Brain microvascular endothelial cell (primary cell): ENCODE results near the gene EPSTI1.

Source experiments
- DNase-seq: peaks from one replicate; pipeline ENCODE4 v3.0.0-alpha.2; 2020
- H3K27ac ChIP-seq: fragments of 250-450 bp; sonication (Bioruptor Pico); 2 replicates; pipeline ENCODE4 v1.5.1; 2020; ENCODE audit warnings: mild to moderate bottlenecking, moderate library complexity
- H3K27me3 ChIP-seq: fragments of 250-450 bp; sonication (Bioruptor Pico); replicated peaks from 2 replicates; pipeline ENCODE4 v1.5.1; 2020; ENCODE audit warnings: mild to moderate bottlenecking
- H3K36me3 ChIP-seq: fragments of 250-450 bp; sonication (Bioruptor Pico); replicated peaks from 2 replicates; pipeline ENCODE4 v1.5.1; 2020; ENCODE audit warnings: mild to moderate bottlenecking
- H3K4me3 ChIP-seq: 2 replicates; pipeline ENCODE4 v1.5.1; 2011; ENCODE audit warnings: low read depth, mild to moderate bottlenecking, control low read depth, low read length, moderate library complexity
- CTCF ChIP-seq: IDR thresholded peaks from 2 replicates; pipeline ENCODE4 v1.5.1; 2011; ENCODE audit warnings: low read depth, mild to moderate bottlenecking, moderate library complexity, low read length, control low read depth, inconsistent platforms; ENCODE audit errors: missing control alignments
- in situ Hi-C: cut with HindIII; loops from 2 replicates; pipeline ENCODE4 v1.10.0; 2017; ENCODE audit warnings: low sequenced_read_pairs, low pct_ligation_motif_present

The EPSTI1 gene

GRCh38 chr13:42924344-42924743 is 67.7 kb downstream of the EPSTI1 start:
- Histone ChIP-seq H3K27me3 (no peaks in the 10 kb centered on the region), H3K36me3 (no peaks in the 10 kb centered on the region), H3K4me3 (no peak overlapping the region), H3K27ac (no peak overlapping the region)
- TF ChIP-seq CTCF = no peak
- in situ Hi-C loops = no loop called here
- DNase-seq = no peak

- in situ Hi-C loops = no loop called here
- no peak for DNase-seq
- H3K4me3 ChIP-seq = no peak overlapping the region
- no peak for TF ChIP-seq CTCF
- no peak overlapping the region for H3K27ac ChIP-seq
- no peaks in the 10 kb centered on the region for H3K36me3 ChIP-seq
- H3K27me3 ChIP-seq = no peaks in the 10 kb centered on the region
Measured at GRCh38 chr13:42907745-42908144, 84.3 kb downstream of the EPSTI1 start.

- in situ Hi-C loops = no loop called here
- no peak overlapping the region for H3K4me3 ChIP-seq
- no peak for TF ChIP-seq CTCF
- H3K36me3 ChIP-seq = no peaks in the 10 kb centered on the region
- no peak overlapping the region for H3K27ac ChIP-seq
- H3K27me3 ChIP-seq = no peaks in the 10 kb centered on the region
- no peak for DNase-seq
Measured at GRCh38 chr13:42906257-42906656, 85.8 kb downstream of the EPSTI1 start.

- Histone ChIP-seq H3K36me3 (no peaks in the 10 kb centered on the region), H3K27me3 (no peaks in the 10 kb centered on the region), H3K27ac (no peak overlapping the region), H3K4me3 (no peak overlapping the region)
- in situ Hi-C loops = no loop called here
- no peak for TF ChIP-seq CTCF
- no peak for DNase-seq
Measured at GRCh38 chr13:42905579-42905978, 86.5 kb downstream of the EPSTI1 start.

- no peak overlapping the region for H3K4me3 ChIP-seq
- no peak overlapping the region for H3K27ac ChIP-seq
- H3K27me3 ChIP-seq = no peaks in the 10 kb centered on the region
- in situ Hi-C loops = no loop called here
- no peak for DNase-seq
- TF ChIP-seq CTCF = no peak
- H3K36me3 ChIP-seq = no peaks in the 10 kb centered on the region
Measured at GRCh38 chr13:42899266-42899665, 92.8 kb downstream of the EPSTI1 start.

GRCh38 chr13:42895776-42896175 is 96.3 kb downstream of the EPSTI1 start:
- DNase-seq = no peak
- no peaks in the 10 kb centered on the region for H3K27me3 ChIP-seq
- no peak overlapping the region for H3K4me3 ChIP-seq
- H3K27ac ChIP-seq = no peak overlapping the region
- H3K36me3 ChIP-seq = no peaks in the 10 kb centered on the region
- in situ Hi-C loops = no loop called here
- TF ChIP-seq CTCF = no peak
